Loucy (cell line): ENCODE measurements around the gene LHFPL6.

Experiments
- H2AFZ ChIP-seq: fragments of 200-600 bp; sonication (generic); 2 replicates; pipeline ENCODE4 v1.6.0; 2016; ENCODE audit warnings: antibody characterized with exemption, mild to moderate bottlenecking, low read length, moderate library complexity
- H3F3A ChIP-seq: fragments of 200-600 bp; 2 replicates; pipeline ENCODE4 v1.6.0; 2016; ENCODE audit warnings: antibody characterized with exemption, low read depth, mild to moderate bottlenecking
- H3K27me3 ChIP-seq: fragments of 200-600 bp; sonication (generic); 2 replicates; pipeline ENCODE4 v1.6.1; 2014; ENCODE audit warnings: low read length, mild to moderate bottlenecking; ENCODE audit not compliant: insufficient read depth, poor library complexity, severe bottlenecking
- H3K36me3 ChIP-seq: fragments of 200-600 bp; sonication (generic); 2 replicates; pipeline ENCODE4 v1.6.1; 2016; ENCODE audit warnings: low read length; ENCODE audit not compliant: insufficient read depth
- H3K4me1 ChIP-seq: fragments of 200-600 bp; sonication (generic); 2 replicates; pipeline ENCODE4 v1.5.1; 2014; ENCODE audit warnings: low read length, mild to moderate bottlenecking; ENCODE audit not compliant: insufficient read depth, poor library complexity, severe bottlenecking
- H3K4me2 ChIP-seq: fragments of 200-600 bp; sonication (generic); 2 replicates; pipeline ENCODE4 v1.6.0; 2014; ENCODE audit warnings: antibody characterized with exemption, low read length, low read depth, mild to moderate bottlenecking; ENCODE audit not compliant: poor library complexity, severe bottlenecking
- H3K4me3 ChIP-seq: fragments of 200-600 bp; sonication (generic); 2 replicates; pipeline ENCODE4 v1.5.1; 2014; ENCODE audit warnings: low read length, mild to moderate bottlenecking, mixed read lengths; ENCODE audit not compliant: poor library complexity, severe bottlenecking
- H3K79me2 ChIP-seq: fragments of 200-600 bp; sonication (generic); 2 replicates; pipeline ENCODE4 v1.6.1; 2014; ENCODE audit warnings: low read length; ENCODE audit not compliant: insufficient read depth
- H3K9ac ChIP-seq: fragments of 200-600 bp; sonication (generic); 2 replicates; pipeline ENCODE4 v1.6.0; 2014; ENCODE audit warnings: mild to moderate bottlenecking, low read depth, low read length, moderate library complexity; ENCODE audit not compliant: poor library complexity, severe bottlenecking
- H3K9me2 ChIP-seq: fragments of 200-600 bp; sonication (generic); replicated peaks from 2 replicates; pipeline ENCODE4 v1.6.1; 2016; ENCODE audit warnings: low read depth, low read length, mixed read lengths
- H3K9me3 ChIP-seq: fragments of 200-600 bp; sonication (generic); 2 replicates; pipeline ENCODE4 v1.6.1; 2014; ENCODE audit warnings: mild to moderate bottlenecking, antibody characterized with exemption, low read length, low read depth; ENCODE audit not compliant: insufficient read depth
- H4K20me1 ChIP-seq: fragments of 200-600 bp; sonication (generic); 2 replicates; pipeline ENCODE4 v1.6.0; 2014; ENCODE audit warnings: antibody characterized with exemption, low read length, mild to moderate bottlenecking; ENCODE audit not compliant: insufficient read depth, poor library complexity, severe bottlenecking
- EZH2phosphoT487 ChIP-seq: fragments of 200-600 bp; IDR thresholded peaks from 2 replicates; pipeline ENCODE4 v1.6.1; 2018; ENCODE audit warnings: antibody characterized with exemption, mild to moderate bottlenecking, moderate library complexity, borderline replicate concordance
- TF ChIP-seq, protein P1 (sequence below): fragments of 200-600 bp; sonication (generic); conservative IDR thresholded peaks from 2 replicates; pipeline ENCODE4 v1.5.1; 2014; ENCODE audit warnings: mild to moderate bottlenecking, antibody characterized with exemption, low read length

The LHFPL6 gene

GRCh38 chr13:39336207-39336606 is 266.8 kb downstream of the LHFPL6 start:
- H3K9me2 ChIP-seq = no peaks in the 10 kb centered on the region
- no peaks in the 10 kb centered on the region for H3K79me2 ChIP-seq
- H4K20me1 ChIP-seq = no peaks in the 10 kb centered on the region
- H3K9ac ChIP-seq = no peak overlapping the region
- H3K4me3 ChIP-seq = no peak overlapping the region
- H3K4me2 ChIP-seq = no peak overlapping the region
- no peak overlapping the region for H2AFZ ChIP-seq
- H3F3A ChIP-seq = no peaks in the 10 kb centered on the region
- H3K4me1 ChIP-seq = no peaks in the 10 kb centered on the region
- H3K9me3 ChIP-seq = no peaks in the 10 kb centered on the region
- H3K27me3 ChIP-seq = no peaks in the 10 kb centered on the region
- TF ChIP-seq EZH2phosphoT487 = no peak
- TF ChIP-seq, protein P1, sequence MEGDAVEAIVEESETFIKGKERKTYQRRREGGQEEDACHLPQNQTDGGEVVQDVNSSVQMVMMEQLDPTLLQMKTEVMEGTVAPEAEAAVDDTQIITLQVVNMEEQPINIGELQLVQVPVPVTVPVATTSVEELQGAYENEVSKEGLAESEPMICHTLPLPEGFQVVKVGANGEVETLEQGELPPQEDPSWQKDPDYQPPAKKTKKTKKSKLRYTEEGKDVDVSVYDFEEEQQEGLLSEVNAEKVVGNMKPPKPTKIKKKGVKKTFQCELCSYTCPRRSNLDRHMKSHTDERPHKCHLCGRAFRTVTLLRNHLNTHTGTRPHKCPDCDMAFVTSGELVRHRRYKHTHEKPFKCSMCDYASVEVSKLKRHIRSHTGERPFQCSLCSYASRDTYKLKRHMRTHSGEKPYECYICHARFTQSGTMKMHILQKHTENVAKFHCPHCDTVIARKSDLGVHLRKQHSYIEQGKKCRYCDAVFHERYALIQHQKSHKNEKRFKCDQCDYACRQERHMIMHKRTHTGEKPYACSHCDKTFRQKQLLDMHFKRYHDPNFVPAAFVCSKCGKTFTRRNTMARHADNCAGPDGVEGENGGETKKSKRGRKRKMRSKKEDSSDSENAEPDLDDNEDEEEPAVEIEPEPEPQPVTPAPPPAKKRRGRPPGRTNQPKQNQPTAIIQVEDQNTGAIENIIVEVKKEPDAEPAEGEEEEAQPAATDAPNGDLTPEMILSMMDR = no peak
- H3K36me3 ChIP-seq = no peaks in the 10 kb centered on the region

GRCh38 chr13:39335721-39336120 is 267.3 kb downstream of the LHFPL6 start:
- Histone ChIP-seq H3K79me2 (no peaks in the 10 kb centered on the region), H3K36me3 (no peaks in the 10 kb centered on the region), H2AFZ (no peak overlapping the region), H4K20me1 (no peaks in the 10 kb centered on the region), H3K4me1 (no peaks in the 10 kb centered on the region), H3K9me2 (no peaks in the 10 kb centered on the region), H3F3A (no peaks in the 10 kb centered on the region), H3K4me3 (no peak overlapping the region), H3K9ac (no peak overlapping the region), H3K4me2 (no peak overlapping the region), H3K9me3 (no peaks in the 10 kb centered on the region), H3K27me3 (no peaks in the 10 kb centered on the region)
- TF ChIP-seq, protein P1 = no peak
- no peak for TF ChIP-seq EZH2phosphoT487

DNA sequence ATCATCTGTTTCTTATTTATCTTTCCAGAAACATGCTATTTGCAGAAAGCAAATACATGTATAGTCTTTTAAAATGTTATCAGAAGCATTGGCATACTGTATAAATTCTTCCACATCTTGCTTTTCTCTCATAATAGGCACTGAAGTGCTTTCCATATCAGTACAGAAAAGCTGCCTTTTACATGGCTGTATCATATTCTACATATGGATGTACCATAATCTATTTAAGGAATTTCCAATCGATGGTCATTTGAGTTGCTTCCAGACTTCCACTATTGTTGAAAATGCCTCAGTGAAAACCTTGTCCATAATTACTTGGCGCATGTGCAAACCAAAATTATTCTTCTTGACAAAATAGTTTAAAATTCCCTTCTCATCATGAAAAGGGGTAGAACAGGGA is 272.5 kb downstream of the LHFPL6 start:
- no peak overlapping the region for H3K4me2 ChIP-seq
- no peak overlapping the region for H3K9ac ChIP-seq
- no peaks in the 10 kb centered on the region for H3K79me2 ChIP-seq
- no peaks in the 10 kb centered on the region for H3K4me1 ChIP-seq
- H2AFZ ChIP-seq = no peak overlapping the region
- TF ChIP-seq EZH2phosphoT487 = no peak
- no peak overlapping the region for H3K4me3 ChIP-seq
- H3K9me2 ChIP-seq = no peaks in the 10 kb centered on the region
- no peaks in the 10 kb centered on the region for H3K36me3 ChIP-seq
- no peaks in the 10 kb centered on the region for H3K9me3 ChIP-seq
- H3F3A ChIP-seq = no peaks in the 10 kb centered on the region
- no peaks in the 10 kb centered on the region for H4K20me1 ChIP-seq
- H3K27me3 ChIP-seq = no peaks in the 10 kb centered on the region

DNA sequence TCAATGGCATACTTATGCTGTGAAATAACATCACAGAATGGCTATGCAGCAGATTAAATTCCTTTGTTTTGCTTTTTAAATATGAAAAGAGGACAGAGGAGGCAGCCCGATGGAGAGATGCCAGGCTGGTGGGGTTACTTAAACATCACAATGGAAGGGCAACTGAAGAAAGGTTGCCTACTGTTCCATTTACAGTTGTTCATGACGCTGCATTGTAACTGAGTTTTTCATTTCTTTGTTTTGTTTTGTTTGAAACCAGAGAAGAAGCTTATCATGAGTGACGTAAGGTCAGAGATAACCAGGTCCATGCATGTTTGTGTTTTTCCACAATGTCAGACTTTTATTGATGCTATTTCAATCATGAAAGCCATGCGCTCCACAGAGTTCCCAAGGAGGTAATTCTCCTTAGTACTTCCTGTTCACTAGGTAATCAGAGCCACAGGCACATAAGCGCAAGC is 273.8 kb downstream of the LHFPL6 start:
- Histone ChIP-seq H3F3A (no peaks in the 10 kb centered on the region), H2AFZ (no peak overlapping the region), H3K4me2 (no peak overlapping the region), H3K36me3 (no peaks in the 10 kb centered on the region), H3K4me3 (no peak overlapping the region), H3K9me3 (no peaks in the 10 kb centered on the region), H3K27me3 (no peaks in the 10 kb centered on the region), H4K20me1 (no peaks in the 10 kb centered on the region), H3K9ac (no peak overlapping the region), H3K4me1 (no peaks in the 10 kb centered on the region), H3K9me2 (no peaks in the 10 kb centered on the region), H3K79me2 (no peaks in the 10 kb centered on the region)
- TF ChIP-seq EZH2phosphoT487 = no peak
- TF ChIP-seq, protein P1 = no peak
